ENCODE data around the gene LRRN1.
"Not testable (repeated sequence)": the region's sequence is repeated elsewhere in the genome, so short reads cannot be mapped to it uniquely, and the experiment has no call there.

LRRN1 gene

DNA sequence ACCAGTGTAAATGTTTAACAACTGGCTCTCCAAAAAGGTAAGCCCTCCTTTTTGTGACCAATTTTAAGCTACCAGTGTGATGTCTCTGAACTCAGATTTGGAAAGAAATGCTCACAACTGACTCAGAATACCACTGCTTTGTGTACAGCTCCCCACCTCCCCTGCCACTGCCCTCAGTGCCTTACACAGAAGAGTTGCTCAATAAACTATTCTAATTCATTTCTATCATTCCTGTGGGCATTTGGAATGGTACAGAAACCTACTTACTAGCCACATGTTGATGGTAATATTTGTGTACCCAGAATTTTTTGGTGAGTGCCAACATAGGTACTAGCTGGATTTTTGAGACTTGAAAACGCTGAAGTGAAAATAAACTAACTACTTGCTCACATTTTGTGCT lies 16.0 kb downstream of the LRRN1 start:
- DNase-seq, result no peak

DNA sequence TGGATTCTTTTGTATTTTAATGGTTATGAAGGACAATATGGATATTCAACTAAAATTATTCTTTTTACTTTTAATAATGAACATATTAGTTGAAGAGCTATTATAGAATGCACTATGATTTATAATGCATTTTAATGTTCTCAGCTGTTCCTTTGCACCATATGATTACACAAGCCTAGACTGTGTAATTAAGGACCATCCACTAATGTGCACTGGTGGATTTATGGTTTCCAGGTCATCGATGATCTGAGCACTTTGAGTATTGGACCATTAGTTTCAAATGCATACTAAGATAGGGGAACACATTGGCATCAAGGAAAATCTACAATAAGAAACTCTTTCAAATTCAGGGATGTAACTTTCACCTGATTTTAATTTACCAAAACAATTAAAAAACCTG lies 16.8 kb downstream of the LRRN1 start:
- DNase-seq, result no peak

DNA sequence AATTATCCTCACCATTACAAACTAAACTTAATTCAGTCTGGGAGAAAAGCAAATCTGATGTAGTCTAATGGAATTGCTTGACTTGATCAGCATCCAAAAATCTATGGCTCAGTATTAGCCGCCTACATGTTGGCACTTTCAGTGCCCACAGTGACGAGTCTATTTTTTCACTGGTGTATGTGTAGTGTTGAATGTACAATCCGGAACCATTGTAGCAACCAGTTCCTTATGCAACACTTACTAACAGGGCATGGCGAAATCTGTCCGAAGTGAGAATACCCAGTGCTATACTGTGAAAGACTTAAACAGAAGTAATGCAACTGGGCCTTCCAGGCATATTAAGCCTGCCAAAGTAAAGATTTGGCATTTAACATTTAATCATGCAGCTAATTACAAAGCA lies 18.6 kb downstream of the LRRN1 start:
- peak; percentile 56 for DNase-seq

DNA sequence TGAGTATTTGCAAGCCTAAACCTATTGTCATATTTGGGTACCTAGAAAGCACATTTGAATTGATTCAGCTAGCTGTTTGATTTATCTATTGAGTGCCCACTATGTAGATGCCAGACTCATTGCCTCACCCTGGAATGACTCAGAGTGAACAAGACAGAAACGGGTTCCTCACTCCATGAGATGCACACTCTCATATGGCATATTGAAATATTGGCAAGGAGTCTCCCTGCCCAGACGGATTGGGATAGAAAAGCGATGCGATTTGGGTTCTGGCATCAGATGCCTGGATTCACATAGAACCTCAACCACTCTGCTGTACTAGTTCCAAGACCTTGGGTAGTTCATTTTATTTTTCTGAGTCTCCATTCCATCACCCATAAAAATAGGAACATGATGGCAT lies 22.5 kb downstream of the LRRN1 start:
- DNase-seq, result no peak

DNA sequence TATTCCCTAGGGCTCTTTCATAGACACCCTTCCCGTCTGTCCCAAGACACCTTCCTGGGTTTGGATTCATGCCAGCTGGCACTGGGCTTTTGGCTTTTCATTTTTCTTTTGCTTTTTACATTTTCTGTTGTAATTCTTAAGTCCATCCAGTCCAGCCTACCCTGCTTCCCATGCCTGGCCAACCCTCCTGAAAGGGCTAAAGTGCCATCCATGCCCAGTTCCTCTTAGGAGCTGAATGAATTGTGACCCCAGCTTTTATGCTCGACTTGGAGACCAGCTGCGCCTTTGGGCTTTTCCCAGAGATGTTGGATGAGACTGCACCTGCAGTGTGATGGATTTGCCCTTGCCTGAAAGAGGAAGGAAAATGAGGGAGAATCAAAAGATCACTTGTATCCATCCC lies 25.8 kb downstream of the LRRN1 start:
- no peak for DNase-seq

DNA sequence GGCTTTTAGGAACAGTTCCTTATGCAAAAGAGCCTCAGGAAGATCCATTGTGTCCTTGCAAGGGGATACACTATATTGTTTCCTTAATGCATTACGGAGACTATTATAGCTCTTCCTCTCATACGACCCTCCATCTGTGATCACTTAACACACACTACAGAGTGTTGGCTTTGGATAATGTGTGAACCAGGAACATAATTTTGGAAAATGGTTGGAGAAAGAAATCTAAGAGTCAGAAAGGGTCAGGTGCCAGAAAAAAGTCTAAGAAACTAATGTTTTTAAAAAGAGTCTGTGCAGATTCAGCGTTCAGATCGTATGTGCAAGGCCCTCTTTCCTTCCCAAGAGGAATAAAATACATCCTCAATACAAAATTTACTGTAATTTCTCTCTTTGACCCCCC lies 27.3 kb downstream of the LRRN1 start:
- DNase-seq, result no peak

DNA sequence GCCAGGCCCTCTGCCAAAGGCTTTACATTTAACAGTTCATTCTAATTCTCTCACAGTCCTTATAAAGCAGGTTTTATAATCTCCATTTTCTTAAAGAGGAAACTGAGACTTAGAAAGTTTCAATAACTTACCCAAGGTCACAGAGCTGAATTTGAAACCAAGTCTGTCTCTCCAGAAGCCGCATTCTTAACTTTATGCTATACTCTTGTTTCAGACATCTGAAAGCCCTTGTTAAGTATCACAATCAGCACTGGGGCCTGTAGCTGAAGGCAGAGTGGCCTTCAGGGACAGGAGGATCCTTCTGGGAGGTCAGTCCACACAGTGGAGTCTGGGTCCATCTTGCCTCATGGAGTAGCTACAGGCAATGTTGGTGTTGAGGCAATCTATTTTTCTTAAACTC lies 27.9 kb downstream of the LRRN1 start:
- DNase-seq, result no peak

DNA sequence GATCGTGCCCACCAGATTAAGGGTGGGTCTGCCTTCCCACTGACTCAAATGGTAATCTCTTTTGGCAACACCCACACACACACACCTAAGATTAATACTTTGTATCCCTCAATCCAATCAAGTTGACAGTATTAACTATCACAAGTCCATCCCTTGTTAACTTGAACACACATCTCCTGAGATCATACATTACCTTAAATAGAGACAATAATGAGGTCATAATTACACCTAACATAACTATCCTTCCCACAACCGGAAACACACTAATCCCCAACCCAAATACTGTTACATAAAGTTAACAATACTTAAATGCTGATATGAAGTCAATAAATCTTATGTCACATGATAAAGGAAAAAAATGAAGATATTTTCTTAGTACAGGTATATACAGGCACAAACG lies 29.2 kb downstream of the LRRN1 start:
- DNase-seq, result not testable (repeated sequence)

DNA sequence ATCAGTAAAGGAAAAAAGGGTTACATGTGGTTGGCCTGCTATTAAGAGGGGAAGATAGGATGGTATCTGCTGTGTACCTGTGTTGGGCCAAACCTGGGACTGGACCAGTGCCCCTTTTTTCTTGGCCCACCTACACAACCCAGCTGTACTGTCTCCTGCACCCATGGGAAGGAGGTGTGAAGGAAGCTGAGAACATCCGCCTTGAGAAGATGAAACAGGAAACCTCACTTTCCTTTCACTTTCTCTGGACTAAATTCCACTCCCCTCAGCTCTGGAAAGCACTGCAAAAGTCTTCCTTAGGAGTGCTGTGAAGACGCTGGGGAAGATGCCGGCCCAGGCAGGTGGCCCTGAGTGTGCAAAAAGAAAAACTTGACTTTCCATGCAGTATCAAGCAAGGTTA lies 37.6 kb downstream of the LRRN1 start:
- no peak for DNase-seq

DNA sequence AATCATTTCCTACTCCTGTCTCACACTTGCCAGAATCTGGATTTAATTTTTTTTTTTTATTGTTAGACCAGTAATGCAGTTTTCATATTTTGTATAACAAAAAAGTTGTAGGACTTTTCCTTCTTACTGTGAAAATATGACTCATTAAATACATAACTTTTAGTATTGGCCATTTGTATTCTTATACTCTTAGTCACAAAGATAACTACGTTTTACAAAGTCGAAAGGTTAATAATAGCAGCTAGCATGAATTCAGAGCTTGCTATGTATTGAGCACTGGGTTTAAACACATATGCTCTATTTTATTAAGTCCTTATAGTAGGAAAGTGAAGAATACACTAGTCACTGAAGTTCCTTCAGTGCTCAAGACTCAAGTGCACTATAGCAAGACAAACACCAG lies 43.1 kb downstream of the LRRN1 start:
- DNase-seq, result no peak

DNA sequence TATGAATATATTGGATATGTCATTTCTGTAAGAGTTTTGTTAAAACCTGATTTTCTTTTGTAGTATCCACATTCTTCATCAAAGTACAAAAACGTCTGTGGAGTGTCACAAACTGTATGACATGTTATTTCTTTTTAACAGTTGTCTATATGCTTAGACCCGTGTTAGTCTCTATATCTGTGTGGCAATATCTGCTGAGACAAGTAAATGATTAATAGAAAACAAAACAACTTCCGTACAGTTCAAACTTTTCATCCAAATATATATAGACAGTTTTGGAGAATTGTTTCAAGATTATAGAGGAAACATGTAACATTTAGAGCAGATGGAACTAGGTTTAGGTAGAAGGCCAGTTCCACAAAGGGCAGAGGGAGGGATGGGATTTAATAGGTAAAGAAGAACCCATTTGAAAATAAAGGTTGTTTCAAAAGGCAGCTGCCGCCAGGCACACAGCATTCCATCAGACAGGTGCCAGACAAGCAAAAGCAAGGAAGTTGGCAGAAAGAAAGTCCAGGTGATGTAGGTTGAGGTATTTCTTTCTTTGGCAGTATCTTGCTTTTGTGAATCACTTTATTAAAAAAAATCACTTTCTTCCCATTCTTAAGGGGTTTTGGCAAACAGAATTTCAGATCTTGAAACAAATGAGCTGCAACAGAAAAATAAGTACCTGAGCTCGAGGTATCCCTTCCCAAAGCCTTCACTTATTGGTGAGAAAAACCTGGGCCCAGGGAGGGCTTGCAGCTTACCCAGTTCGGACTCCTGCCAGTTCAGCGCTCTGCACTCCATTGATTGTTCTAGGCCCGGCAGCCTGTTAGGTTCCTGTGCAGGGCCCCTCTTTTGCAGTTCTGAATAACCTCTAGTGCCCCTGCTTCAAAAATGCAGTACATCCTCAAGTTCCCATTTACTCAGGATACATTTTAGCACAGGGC lies 49.0 kb downstream of the LRRN1 start:
- DNase-seq, result no peak

DNA sequence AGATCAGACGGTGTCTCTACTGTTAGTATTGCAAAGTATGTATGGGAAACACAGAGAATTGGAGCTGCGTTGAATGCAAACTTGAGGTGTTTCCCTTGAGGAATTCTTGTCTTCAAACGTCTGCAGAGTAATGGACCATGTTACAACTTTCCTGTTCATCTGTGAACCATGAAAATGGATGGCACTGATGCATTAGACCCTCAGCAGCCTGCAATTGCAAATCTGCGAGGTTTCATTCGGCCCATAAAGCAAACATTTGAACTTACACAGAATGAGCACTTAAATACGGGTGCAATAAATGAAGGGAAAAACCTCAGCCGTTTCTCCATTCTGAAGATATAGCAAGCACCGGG lies 49.7 kb downstream of the LRRN1 start:
- no peak for DNase-seq

DNA sequence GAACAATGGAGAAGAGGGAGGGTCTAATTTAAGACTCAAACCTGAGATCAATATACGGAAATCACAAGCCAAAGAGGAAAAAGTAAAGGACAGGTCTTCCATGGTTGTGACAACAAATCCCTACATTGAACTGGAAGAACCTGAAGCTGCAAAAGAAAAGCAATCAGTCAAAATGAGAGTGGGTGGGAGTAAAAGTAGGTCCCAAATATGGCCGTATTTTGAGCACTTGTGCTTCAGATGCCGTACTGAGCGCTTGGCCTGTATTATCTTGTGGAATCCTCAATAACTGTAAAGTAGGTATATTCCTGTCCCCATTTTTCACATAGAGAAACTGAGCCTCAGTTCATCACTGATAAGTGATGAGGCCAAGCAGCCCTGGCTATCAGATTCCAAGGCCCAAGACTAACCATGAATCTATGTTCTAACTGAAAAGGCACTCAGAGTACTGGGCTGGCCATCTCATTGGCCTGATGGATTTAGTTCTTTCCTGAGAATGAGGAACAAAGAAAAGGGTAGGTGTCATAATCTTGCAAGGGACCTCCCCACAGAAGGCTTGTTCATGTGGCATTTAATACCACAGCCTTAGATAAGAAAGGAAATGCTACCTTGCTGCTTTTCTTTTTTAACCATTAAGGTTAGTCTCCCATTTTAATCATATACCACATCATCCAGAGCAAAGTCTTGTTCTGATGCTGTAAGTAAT lies 52.5 kb downstream of the LRRN1 start:
- DNase-seq, result peak; percentile 55

DNA sequence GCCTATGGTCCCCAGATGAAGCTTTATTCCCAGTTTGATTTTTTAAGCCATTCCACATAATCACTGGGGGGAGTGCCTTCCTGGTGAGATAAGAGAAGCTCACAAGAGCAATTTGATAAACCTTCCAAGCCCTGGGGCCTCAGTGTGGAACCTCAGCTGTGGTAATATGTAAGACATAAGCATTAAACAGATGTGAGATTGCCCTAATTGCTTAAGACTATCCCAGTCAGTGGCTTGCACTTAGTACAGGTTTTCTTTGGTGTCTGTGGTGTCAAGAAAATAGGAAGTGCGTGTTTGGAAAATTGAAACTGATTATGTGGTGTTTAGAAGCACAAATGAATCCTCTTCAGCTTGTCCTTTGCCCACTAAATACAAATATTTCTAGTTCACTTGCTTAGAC lies 54.3 kb downstream of the LRRN1 start:
- DNase-seq, result peak; percentile 23

DNA sequence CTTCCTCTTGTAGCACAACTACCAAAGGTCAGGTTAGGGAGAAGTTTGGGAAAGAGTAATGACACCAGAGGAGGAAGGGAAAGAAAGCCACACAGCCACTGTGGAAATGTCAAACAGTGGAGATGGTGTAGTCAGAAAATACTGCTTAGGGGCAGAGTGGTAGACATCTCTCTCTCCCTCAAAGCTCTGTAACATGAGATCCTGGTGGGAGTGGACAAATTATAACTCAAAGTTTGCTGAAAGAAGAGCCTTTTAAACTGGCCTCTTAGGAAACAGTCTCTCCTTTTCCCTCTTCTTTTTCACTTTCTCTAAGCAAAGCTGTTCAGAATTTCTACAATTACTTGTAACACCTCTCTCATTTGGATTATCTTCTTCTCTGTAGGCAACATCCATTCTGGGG lies 55.8 kb downstream of the LRRN1 start:
- DNase-seq, result no peak

DNA sequence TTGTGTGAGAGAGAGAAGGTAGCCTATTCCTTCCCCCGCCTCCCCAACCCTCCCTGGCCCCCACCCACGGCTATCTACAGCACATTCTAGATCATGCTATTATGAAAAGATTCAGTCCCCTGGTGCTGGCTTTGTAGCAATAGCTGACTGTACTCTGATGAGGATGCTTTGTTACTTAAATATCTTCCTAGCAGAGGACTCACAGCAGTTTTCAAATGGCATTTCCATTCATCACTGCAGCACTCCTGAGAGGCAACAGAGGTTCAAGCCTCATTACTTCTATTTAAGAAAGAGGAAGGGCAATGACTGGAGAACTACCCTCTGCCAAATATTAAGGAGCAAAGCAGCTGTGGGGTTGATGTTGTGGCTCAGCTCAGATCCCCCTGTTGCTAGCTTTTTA lies 61.0 kb downstream of the LRRN1 start:
- no peak for DNase-seq

DNA sequence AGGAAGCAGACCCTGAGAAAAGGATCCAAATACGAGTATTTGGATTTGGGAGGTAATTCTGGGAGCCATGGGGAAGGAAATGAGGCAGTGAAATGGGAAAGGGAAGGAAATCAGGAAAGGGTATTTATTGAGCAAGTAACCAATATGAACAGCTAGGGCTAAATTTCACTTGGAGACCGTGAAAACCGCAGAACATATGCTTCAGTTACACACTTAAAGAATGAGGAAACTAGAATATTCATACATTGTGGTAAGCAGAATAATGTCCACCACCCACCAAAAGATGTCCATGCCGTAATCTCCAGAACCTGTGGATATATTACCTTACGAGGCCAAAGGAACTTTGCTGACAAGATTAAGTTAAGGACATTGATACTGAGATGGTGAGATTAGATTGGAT lies 63.3 kb downstream of the LRRN1 start:
- DNase-seq, result no peak

DNA sequence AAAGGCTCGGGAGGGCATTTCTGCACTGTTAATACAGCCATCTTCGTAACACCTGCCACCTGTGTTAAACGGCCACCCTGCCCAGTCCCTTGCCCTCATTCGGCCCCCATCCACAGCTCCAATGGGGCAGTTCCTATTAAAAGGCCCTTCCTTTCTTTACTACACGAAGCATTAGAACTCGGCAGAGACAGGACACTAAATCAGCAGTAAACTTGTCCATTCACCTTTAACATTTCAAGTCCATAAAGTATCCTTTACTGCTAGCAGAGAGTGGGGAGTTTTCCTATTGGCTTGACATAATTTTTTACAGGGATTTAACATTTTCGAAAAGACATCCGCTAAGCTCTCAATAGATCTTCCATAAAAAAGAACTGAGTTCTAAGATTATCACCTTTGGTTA lies 76.3 kb downstream of the LRRN1 start:
- no peak for DNase-seq

DNA sequence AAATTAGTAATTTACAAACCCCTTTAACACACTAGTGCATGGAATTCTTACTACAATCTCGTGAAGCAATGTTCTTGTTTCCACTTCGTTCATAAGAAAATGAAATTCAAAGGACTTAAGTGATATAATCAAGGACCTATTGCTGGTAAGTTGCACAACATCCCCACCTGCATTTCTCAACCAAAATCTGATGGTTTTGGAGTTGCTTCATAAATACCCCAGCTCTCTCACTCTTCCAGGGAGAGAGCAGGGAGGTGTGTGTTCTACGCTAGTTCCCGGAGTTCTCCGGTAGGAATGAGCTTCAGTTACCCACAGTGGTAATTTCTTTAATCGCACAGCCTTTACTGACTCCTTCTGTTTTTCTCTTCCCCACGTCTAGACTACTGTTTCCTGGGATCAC lies 81.8 kb downstream of the LRRN1 start:
- DNase-seq, result no peak

DNA sequence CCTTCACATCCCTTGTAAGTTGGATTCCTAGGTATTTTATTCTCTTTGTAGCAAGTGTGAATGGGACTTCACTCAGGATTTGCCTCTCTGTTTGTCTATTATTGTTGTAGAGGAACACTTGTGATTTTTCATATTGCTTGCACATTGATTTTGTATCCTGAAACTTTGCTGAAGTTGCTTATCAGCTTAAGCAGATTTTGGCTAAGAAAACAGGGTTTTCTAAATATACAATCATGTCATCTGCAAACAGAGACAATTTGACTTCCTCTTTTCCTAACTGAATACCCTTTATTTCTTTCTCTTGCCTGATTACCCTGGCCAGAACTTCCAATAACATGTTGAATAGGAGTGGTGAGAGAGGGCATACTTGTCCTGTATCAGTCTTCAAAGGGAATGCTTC lies 88.1 kb downstream of the LRRN1 start:
- DNase-seq, result peak; percentile 44

DNA sequence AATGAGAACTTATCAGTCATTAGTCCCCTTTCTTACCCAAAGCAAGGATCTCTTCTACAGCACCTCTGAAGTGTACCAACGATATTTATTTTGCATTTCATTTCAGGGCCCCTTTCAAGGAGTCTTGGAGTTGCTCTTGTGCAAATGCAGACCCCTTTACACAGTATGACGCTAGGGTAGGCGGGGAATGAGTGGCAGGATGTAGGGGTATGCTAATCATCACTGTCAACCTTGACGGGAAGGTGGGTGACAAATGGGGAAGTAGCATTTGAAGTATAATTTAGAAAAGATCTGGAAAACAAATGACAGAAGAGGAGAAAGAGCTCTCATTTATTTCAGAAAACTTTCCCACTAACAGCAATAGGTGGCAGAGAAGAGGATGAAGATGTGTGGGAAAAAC lies 94.4 kb downstream of the LRRN1 start:
- peak; percentile 9 for DNase-seq

All from hematopoietic multipotent progenitor cell treated with erythropoietin and hydrocortisone succinate and interleukin-3 and kit ligand, for 4 days (in vitro differentiated cells).